Measurements from ENCODE around the gene NUB1. TPM values are rescaled to one million over a fixed set of nuclear protein-coding genes. Genes with fewer than 3 reads are reported as not detected.

The NUB1 gene
- total RNA-seq, 1 donor from 2014 or later, result 53.5 TPM

DNA sequence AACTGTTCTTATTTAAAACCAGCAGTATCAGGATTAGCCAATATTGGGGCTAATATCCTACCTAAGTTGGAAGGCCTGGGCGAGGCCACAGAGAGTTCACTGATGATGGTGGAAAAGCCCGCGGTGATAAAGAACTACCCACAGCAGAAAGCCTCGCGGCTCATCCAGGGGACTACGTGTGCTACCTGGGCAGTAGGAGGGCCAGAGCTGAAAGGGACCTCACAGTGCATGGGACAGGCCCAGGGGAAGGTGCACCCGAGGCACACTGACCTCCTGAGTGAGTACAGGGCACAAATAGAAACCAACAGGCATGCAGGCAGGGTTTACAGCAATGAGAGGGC, 66.9 kb downstream of the NUB1 start:
- H3K9me3 Mint-ChIP-seq (ENCODE audit: low read depth), result no peaks in the 10 kb centered on the region
- TF ChIP-seq, protein P1, sequence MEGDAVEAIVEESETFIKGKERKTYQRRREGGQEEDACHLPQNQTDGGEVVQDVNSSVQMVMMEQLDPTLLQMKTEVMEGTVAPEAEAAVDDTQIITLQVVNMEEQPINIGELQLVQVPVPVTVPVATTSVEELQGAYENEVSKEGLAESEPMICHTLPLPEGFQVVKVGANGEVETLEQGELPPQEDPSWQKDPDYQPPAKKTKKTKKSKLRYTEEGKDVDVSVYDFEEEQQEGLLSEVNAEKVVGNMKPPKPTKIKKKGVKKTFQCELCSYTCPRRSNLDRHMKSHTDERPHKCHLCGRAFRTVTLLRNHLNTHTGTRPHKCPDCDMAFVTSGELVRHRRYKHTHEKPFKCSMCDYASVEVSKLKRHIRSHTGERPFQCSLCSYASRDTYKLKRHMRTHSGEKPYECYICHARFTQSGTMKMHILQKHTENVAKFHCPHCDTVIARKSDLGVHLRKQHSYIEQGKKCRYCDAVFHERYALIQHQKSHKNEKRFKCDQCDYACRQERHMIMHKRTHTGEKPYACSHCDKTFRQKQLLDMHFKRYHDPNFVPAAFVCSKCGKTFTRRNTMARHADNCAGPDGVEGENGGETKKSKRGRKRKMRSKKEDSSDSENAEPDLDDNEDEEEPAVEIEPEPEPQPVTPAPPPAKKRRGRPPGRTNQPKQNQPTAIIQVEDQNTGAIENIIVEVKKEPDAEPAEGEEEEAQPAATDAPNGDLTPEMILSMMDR (IDR thresholded peaks at IDR 0.05; ENCODE audit: unreplicated experiment), result no peak
- peak overlapping the region; percentile 89 for H3K4me3 Mint-ChIP-seq (ENCODE audit: low read depth)
- peaks cover 6% of the 10 kb centered on the region for H3K36me3 Mint-ChIP-seq (ENCODE audit: insufficient read depth)
- peak overlapping the region; percentile 92 for H3K27ac Mint-ChIP-seq
- H3K27me3 Mint-ChIP-seq, result peaks cover 19% of the 10 kb centered on the region
- DNase-seq (ENCODE audit: low spot score, unreplicated experiment), result no peak
- H3K4me1 Mint-ChIP-seq (ENCODE audit: low read depth), result peaks cover 21% of the 10 kb centered on the region

DNA sequence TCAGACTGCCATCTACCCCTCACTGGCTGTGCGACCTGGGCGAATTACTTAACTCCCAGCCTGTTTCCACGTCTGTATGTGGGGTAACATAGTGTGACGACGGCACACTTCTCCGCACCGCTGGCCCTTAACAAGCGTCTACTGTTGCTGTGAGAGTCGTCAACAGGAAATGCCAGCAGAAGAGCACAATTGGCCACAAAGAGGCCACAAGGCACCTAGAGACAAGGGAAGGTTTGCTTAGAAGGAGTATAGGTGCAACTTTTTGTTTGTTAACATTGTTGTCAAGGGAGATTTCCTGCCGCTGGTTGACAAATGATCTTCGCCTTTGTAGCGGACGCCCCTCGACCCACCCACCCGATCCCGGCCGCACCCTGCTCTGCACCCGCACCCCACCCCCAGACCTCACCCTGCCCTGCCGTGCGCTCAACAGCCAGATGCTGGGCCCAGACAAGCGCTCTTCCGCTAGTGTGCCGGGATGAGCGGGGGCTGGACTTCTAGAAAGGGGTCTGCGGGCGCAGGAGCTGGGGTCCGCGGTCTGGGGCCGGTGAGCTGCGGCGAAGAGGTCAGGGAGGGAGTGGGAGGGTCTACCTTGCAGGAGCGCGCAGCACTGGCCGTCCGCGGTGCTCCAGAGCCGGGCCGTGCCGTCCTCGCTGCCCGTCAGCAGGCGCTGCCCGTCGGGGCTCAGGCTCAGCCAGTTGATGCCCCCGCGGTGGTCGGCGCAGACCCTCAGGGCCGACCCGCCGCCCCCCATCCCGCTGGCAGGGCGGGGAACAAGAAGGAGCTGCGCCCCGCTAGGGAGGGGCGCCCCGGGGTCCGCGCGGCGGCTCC, 67.4 kb downstream of the NUB1 start:
- peaks cover 6% of the 10 kb centered on the region for H3K36me3 Mint-ChIP-seq (ENCODE audit: insufficient read depth)
- DNase-seq (ENCODE audit: low spot score, unreplicated experiment), result no peak
- TF ChIP-seq, protein P1 (IDR thresholded peaks at IDR 0.05; ENCODE audit: unreplicated experiment), result no peak
- peak overlapping the region; percentile 92 for H3K27ac Mint-ChIP-seq
- H3K4me1 Mint-ChIP-seq (ENCODE audit: low read depth), result peaks cover 21% of the 10 kb centered on the region
- H3K4me3 Mint-ChIP-seq (ENCODE audit: low read depth), result peak overlapping the region; percentile 89
- H3K27me3 Mint-ChIP-seq, result peaks cover 22% of the 10 kb centered on the region
- no peaks in the 10 kb centered on the region for H3K9me3 Mint-ChIP-seq (ENCODE audit: low read depth)

DNA sequence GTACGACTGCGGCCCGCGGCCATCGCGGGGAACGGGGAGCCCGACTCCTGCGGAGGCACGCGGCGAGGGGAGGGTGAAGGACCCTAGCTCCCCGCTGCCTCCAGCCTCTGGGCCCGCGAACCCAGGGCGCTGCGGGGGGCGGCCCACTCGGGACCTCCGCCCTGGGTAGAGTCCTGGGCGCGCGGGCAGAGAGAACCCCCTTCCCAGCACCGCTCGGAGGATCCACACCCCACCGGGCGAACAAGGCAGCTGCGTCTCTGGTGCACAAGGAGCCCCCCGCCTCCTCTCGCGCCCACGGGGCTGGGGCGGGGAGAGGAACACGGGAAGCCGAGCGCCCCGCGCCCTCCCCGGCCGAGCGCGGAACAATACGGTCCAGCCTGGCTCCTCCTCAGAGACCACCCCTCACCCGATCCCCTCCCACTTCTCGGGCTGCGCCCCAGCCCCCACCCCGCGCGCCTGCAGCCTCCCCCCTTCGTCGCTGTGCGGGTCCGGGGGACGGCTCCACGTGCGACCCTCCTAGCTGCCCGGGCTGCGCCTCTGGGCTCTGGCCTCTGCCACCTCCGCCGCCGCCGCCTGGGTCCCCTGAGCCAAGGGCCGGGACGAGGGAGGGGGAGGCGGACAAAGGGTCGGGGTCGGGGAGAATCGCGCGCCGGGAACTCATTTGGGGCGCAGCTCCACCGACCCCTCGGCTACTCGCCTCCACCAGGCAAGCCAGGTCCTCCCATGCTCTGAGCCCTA, 68.2 kb downstream of the NUB1 start, which contains the start of gene WDR86:
Gene WDR86, minus strand, starts transcription at position 372 of the 738 bp plus-strand sequence. CDS start 449 bp downstream, outside the sequence.
- TF ChIP-seq, protein P1 (IDR thresholded peaks at IDR 0.05; ENCODE audit: unreplicated experiment), result peak; percentile 11
- H3K27me3 Mint-ChIP-seq, result peaks cover 24% of the 10 kb centered on the region
- H3K27ac Mint-ChIP-seq, result peak within 1 kb of the TSS; percentile 92
- H3K9me3 Mint-ChIP-seq (ENCODE audit: low read depth), result no peaks in the 10 kb centered on the region
- peak; percentile 64 for DNase-seq (ENCODE audit: low spot score, unreplicated experiment)
- peak within 1 kb of the TSS; percentile 89 for H3K4me3 Mint-ChIP-seq (ENCODE audit: low read depth)
- peaks cover 6% of the 10 kb centered on the region for H3K36me3 Mint-ChIP-seq (ENCODE audit: insufficient read depth)
- peaks cover 19% of the 10 kb centered on the region for H3K4me1 Mint-ChIP-seq (ENCODE audit: low read depth)

DNA sequence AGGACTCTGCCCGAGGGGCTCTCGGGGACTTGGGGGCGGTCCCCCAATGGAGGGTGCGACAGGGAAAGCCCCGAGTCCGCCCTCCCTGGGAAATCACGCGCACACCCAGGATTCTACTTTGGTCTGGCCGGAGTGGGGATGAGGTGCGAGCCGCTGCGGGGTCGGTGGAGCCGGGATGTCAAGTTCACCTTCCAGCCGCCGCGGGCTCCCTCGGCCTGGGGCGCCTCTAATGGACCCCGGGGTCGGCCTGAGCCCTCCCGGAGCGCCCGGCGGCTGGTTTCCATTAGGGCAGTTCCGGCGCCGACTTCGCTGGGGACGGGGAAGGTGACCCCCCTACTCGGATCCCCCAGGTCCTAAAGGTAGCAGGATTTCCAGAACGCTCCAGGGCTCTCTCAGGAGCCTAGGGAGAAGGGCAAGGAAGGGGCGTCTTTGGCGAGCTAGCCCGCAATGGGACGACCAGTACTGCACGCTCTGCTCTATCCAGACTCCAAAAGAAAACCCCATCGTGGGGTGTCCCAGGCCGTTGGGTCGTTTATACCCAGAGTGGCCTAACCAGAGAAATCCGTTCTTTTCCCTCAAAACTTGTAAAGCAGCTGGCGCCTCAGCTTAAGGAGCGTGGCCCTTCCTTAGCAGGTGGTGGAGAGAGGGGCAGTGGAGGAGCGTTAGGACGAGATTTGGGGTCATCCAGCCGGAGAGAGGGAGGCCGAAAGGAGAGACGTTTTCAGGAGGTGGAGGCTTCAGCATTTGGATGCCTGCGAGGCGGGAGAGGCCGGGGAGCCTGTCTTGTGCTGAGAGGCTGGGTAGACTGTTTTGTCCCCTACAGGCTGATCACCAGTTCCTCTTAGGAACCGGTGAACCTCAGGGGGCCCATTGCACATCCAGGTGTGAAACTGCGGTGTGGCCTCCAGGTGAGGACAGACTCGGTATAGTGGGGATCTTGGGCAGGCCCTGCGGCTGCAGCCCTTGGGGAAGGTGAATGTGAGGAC, 69.1 kb downstream of the NUB1 start:
- peak; percentile 51 for DNase-seq (ENCODE audit: low spot score, unreplicated experiment)
- H3K4me1 Mint-ChIP-seq (ENCODE audit: low read depth), result peaks cover 19% of the 10 kb centered on the region
- TF ChIP-seq, protein P1 (IDR thresholded peaks at IDR 0.05; ENCODE audit: unreplicated experiment), result no peak
- H3K36me3 Mint-ChIP-seq (ENCODE audit: insufficient read depth), result peaks cover 6% of the 10 kb centered on the region
- peak overlapping the region; percentile 90 for H3K27ac Mint-ChIP-seq
- H3K9me3 Mint-ChIP-seq (ENCODE audit: low read depth), result no peaks in the 10 kb centered on the region
- H3K27me3 Mint-ChIP-seq, result peaks cover 29% of the 10 kb centered on the region
- peak overlapping the region; percentile 84 for H3K4me3 Mint-ChIP-seq (ENCODE audit: low read depth)

Data from progenitor cell of endocrine pancreas (in vitro differentiated cells).